Body of pancreas (tissue), 4 donors: ENCODE results near the gene ASTN2.

Source experiments
- POLR2A ChIP-seq, 3 donors: fragments of 450-650 bp; IDR thresholded peaks; one replicate each; pipeline ENCODE4 v1.6.1; 2016; ENCODE audit warnings: antibody characterized with exemption in 3 of 3, mild to moderate bottlenecking in 2 of 3
- TF ChIP-seq, protein P1 (sequence below), 7 experiments: fragments of 450-650 bp in 4 of 7; fragments of 200-600 bp in 3 of 7; sonication (generic) in 3 of 7; IDR thresholded peaks; one replicate each; pipeline ENCODE4 v1.5.1; 2016 to 2019; ENCODE audit warnings: antibody characterized with exemption in 7 of 7

DNA sequence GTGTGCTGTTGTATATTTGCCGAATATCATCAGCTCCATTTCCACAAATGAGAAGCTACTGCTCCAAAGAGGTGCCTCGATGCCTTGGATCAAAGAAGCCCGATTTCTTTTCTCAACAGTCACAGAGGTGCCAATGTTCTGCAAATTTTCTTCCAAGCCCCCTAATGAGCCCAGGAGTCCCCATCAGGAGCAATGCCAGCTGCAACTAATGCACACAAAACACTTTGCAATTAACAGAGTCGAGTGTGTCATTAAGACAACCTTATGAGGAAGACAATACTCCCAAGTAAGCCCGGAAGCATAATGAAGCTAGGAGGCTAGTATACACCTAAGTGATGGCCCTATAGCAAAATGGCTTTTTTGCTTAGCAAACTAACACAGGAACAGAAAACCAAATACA, 480.7 kb downstream of the ASTN2 start:
- TF ChIP-seq POLR2A (IDR thresholded peaks at IDR 0.05) = no peak
- TF ChIP-seq, protein P1, sequence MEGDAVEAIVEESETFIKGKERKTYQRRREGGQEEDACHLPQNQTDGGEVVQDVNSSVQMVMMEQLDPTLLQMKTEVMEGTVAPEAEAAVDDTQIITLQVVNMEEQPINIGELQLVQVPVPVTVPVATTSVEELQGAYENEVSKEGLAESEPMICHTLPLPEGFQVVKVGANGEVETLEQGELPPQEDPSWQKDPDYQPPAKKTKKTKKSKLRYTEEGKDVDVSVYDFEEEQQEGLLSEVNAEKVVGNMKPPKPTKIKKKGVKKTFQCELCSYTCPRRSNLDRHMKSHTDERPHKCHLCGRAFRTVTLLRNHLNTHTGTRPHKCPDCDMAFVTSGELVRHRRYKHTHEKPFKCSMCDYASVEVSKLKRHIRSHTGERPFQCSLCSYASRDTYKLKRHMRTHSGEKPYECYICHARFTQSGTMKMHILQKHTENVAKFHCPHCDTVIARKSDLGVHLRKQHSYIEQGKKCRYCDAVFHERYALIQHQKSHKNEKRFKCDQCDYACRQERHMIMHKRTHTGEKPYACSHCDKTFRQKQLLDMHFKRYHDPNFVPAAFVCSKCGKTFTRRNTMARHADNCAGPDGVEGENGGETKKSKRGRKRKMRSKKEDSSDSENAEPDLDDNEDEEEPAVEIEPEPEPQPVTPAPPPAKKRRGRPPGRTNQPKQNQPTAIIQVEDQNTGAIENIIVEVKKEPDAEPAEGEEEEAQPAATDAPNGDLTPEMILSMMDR (IDR thresholded peaks at IDR 0.05) = no peak
